Adrenal gland (tissue), 12 donors: ENCODE measurements around the gene PSAPL1. TPM values are rescaled to one million over a fixed set of nuclear protein-coding genes. Genes with fewer than 3 reads are reported as not detected.

Experiments used
- DNase-seq, 7 donors: peaks; one replicate each; pipeline ENCODE4 v3.0.0-alpha.2; 2019 to 2020
- H3K27ac ChIP-seq, 5 donors: fragments of 200-600 bp; sonication (generic) in 4 of 5; 1 replicate in 3 of 5; 2 replicates in 2 of 5; pipeline versions ENCODE4 v1.5.1 to v1.8.0; 2016 to 2020; ENCODE audit warnings: mild to moderate bottlenecking in 1 of 5
- H3K27me3 ChIP-seq: fragments of 200-600 bp; 2 replicates; pipeline ENCODE4 v1.8.0; 2021
- H3K36me3 ChIP-seq, 2 donors: fragments of 200-600 bp; replicated peaks in 1 of 2; 1 replicate in 1 of 2; 2 replicates in 1 of 2; pipeline versions ENCODE4 v1.5.1 to v1.8.0; 2018 to 2022
- H3K4me1 ChIP-seq, 2 donors: fragments of 200-600 bp; replicated peaks in 1 of 2; 1 replicate in 1 of 2; 2 replicates in 1 of 2; pipeline versions ENCODE4 v1.5.1 to v1.8.0; 2018 to 2021
- H3K4me3 ChIP-seq, 4 donors: fragments of 200-600 bp; sonication (generic) in 3 of 4; one replicate each; pipeline ENCODE4 v1.5.1; 2016 to 2018
- H3K9me3 ChIP-seq, 3 donors: fragments of 200-600 bp; sonication (generic) in 1 of 3; replicated peaks in 1 of 3; 1 replicate in 2 of 3; 2 replicates in 1 of 3; pipeline versions ENCODE4 v1.5.1 to v1.8.0; 2016 to 2021
- POLR2A ChIP-seq, 2 donors: fragments of 450-650 bp; IDR thresholded peaks; one replicate each; pipeline ENCODE4 v1.6.1; 2017; ENCODE audit warnings: antibody characterized with exemption in 2 of 2, mild to moderate bottlenecking in 2 of 2, moderate library complexity in 1 of 2
- WGBS, 4 donors: extraction: QIAGEN DNeasy Blood & Tissue Kit in 2 of 4; methylation state at CpG; one replicate each; pipeline versions ENCODE4 v1.1.5 to v1.1.7; 2013 to 2017; 5-methylcytosine and 5-hydroxymethylcytosine counted together
- intact Hi-C, 2 donors: fragments of 100-400 bp; cut with DNase I; formaldehyde crosslinking; loops; one replicate each; pipeline versions ENCODE4 v1.14.1 to v1.15.0; 2022 to 2023
- polyA plus RNA-seq, 3 donors: library from polyadenylated mRNA; stranded (reverse); fragments of 200-250 nt in 2 of 3; fragments of 350-450 nt in 1 of 3; fragmentation: Illumina TruSeq in 1 of 3; extraction: RNeasy Lipid Tissue Mini Kit (QIAGEN cat#74804) in 1 of 3; gene quantifications; one replicate each; pipeline ENCODE4 v1.2.3, GENCODE V29; 2013 to 2014
- total RNA-seq, 9 donors: library from RNA; depleted of rRNA in 4 of 9; stranded (reverse); fragments of >200 nt in 4 of 9; fragments of 120-200 nt in 1 of 9; fragmentation: NEBNext Ultra II Directional in 1 of 9; extraction: Animal tissue kit (Norgen Biotek cat#: 25700) in 1 of 9; gene quantifications; one replicate each; pipeline versions ENCODE4 v1.1.0 to v1.2.4, GENCODE V29; 2013 to 2023
- TF ChIP-seq, protein P1 (sequence below), 6 experiments: fragments of 450-650 bp in 4 of 6; fragments of 200-600 bp in 2 of 6; sonication (generic) in 1 of 6; IDR thresholded peaks; 1 replicate in 5 of 6; 2 replicates in 1 of 6; pipeline versions ENCODE4 v1.5.1 to v1.8.0; 2016 to 2021; ENCODE audit warnings: antibody characterized with exemption in 6 of 6, mild to moderate bottlenecking in 2 of 6, moderate library complexity in 1 of 6
- donor health status: healthy with polysubstance abuse.
- donor health status: Bipolar disorder and iron deficiency.
- donor health status: DM: yes; HTN: yes; CAD: no.
- donor health status: DM: no; HTN: no; CAD: no.
- donor health status: DM: no; HTN: no; CAD: no.
- donor health status: DM: yes; HTN: yes; CAD: no.

PSAPL1 gene
- total and polyA plus RNA-seq, 12 donors, result 0.03 to 0.08 TPM; not detected in 10

DNA sequence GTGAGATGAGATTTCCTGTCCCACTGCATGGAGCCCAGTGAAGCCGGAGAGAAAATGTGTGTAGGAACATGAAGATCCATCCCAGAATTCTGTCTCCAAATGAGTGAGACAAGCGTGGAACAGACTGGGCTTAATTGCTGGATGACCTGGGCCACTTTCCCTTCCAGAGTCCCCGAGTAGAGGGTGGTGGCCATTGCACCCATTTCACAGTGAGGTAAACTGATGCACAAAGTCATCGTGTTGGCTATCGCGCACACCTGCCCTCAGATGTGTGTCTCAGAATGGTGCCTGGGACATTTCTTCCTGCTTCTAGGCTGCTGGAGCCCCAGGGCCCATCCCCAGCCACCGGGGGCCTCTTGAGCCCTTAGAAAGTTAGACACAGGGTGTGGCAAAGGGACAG is 43.0 kb upstream of the PSAPL1 start:
- TF ChIP-seq POLR2A (IDR thresholded peaks at IDR 0.05), result no peak
- TF ChIP-seq, protein P1, sequence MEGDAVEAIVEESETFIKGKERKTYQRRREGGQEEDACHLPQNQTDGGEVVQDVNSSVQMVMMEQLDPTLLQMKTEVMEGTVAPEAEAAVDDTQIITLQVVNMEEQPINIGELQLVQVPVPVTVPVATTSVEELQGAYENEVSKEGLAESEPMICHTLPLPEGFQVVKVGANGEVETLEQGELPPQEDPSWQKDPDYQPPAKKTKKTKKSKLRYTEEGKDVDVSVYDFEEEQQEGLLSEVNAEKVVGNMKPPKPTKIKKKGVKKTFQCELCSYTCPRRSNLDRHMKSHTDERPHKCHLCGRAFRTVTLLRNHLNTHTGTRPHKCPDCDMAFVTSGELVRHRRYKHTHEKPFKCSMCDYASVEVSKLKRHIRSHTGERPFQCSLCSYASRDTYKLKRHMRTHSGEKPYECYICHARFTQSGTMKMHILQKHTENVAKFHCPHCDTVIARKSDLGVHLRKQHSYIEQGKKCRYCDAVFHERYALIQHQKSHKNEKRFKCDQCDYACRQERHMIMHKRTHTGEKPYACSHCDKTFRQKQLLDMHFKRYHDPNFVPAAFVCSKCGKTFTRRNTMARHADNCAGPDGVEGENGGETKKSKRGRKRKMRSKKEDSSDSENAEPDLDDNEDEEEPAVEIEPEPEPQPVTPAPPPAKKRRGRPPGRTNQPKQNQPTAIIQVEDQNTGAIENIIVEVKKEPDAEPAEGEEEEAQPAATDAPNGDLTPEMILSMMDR (IDR thresholded peaks at IDR 0.05), result no peak
- DNase-seq, result no peak
- 86 to 93% (median 90%) methylated on average over 3 to 7 of the region's 7 CpGs for WGBS, 4 donors
- H3K4me3 ChIP-seq, result no peak overlapping the region
- intact Hi-C loops, result no loop called here
- H3K9me3 ChIP-seq, result no peaks in the 10 kb centered on the region
- H3K4me1 ChIP-seq, result no peaks in the 10 kb centered on the region
- no peak overlapping the region for H3K27ac ChIP-seq
- no peaks in the 10 kb centered on the region for H3K36me3 ChIP-seq
- H3K27me3 ChIP-seq, result no peaks in the 10 kb centered on the region

DNA sequence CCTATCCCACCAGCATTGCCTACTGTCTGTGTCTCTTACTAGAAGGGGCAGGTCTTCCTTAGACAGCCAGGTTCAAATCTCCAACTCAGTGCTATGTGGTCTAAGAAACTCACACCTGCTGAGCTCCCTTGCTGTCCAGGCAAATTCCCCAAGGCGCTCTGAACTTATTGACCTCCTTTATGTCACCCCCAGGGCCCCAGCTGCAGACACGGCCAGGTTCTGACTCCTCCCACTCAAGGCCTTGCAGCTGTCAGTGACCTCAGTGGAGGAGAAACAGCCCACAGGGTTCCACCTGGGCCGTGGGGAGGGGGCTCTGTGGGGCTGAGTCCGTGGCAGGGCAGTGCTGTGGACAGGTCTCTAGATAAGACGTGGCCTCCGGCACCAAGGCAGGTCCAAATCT is 42.1 kb upstream of the PSAPL1 start:
- H3K9me3 ChIP-seq, result no peaks in the 10 kb centered on the region
- no peaks in the 10 kb centered on the region for H3K36me3 ChIP-seq
- intact Hi-C loops, result no loop called here
- 61 to 75% (median 65%) methylated on average over 3 to 6 of the region's 6 CpGs; no CpG with 5 or more reads in 1 of the 4 donors for WGBS, 4 donors
- no peak overlapping the region for H3K4me3 ChIP-seq
- H3K27me3 ChIP-seq, result no peaks in the 10 kb centered on the region
- H3K4me1 ChIP-seq, result no peaks in the 10 kb centered on the region
- no peak overlapping the region for H3K27ac ChIP-seq
- TF ChIP-seq POLR2A (IDR thresholded peaks at IDR 0.05), result no peak
- TF ChIP-seq, protein P1 (IDR thresholded peaks at IDR 0.05), result no peak
- no peak for DNase-seq

DNA sequence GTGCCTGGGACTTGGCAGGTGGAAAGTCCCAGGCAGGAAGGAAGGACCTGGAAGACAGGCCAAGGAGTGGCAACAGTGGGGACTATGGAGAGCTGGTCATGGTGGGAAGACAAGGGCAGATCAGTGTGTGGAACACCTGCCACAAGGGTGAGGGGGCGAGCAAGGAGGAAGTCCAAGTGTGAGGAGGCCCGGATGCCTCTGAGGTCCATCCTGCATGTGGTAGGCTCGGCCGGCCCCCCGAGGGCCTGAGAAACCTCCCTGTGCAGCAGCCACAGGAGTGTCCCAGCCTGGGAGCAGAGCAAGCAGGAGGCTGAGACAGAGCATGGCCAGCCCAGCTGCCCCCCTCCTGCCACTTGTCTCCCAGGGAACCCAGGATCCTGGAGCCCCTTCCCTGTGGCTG is 40.5 kb upstream of the PSAPL1 start:
- Histone ChIP-seq H3K9me3 (no peaks in the 10 kb centered on the region), H3K27me3 (no peaks in the 10 kb centered on the region), H3K4me3 (no peak overlapping the region), H3K27ac (no peak overlapping the region), H3K36me3 (no peaks in the 10 kb centered on the region), H3K4me1 (no peaks in the 10 kb centered on the region)
- WGBS, 4 donors, result 82 to 88% (median 87%) methylated on average over 2 to 5 of the region's 5 CpGs
- no peak for DNase-seq
- intact Hi-C loops, result no loop called here
- TF ChIP-seq, protein P1 (IDR thresholded peaks at IDR 0.05), result no peak
- TF ChIP-seq POLR2A (IDR thresholded peaks at IDR 0.05), result no peak

DNA sequence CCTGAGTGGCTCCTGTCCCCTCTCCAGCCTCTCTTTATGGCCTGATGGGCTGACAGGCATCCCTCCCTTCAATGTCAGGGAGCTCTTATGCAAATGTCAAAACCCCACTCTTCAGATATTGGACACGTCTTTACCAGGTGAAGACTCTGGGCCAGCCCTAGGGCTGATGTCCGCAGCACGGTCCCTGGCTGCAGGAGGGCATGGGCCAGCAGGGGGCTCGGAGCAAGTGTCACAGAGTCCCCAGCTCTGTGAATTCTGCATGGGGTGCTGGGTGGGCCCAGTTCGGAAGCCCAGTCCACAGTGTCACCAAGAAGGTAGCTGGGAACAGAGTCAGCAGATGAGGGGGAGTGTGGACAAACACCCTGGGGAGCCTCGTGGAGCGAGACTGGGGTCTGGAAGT is 39.6 kb upstream of the PSAPL1 start:
- 69 to 88% (median 79%) methylated on average over 7 of the region's 7 CpGs for WGBS, 4 donors
- Histone ChIP-seq H3K4me1 (no peaks in the 10 kb centered on the region), H3K27me3 (no peaks in the 10 kb centered on the region), H3K27ac (no peak overlapping the region), H3K4me3 (no peak overlapping the region), H3K9me3 (no peaks in the 10 kb centered on the region), H3K36me3 (no peaks in the 10 kb centered on the region)
- DNase-seq, result no peak
- TF ChIP-seq, protein P1 (IDR thresholded peaks at IDR 0.05), result no peak
- TF ChIP-seq POLR2A (IDR thresholded peaks at IDR 0.05), result no peak
- intact Hi-C loops, result no loop called here
